HL-60 (cell line): ENCODE results near the gene FCAMR.

Source experiments
- GABPA ChIP-seq: IDR thresholded peaks from 2 replicates; pipeline ENCODE4 v1.6.1; 2012; ENCODE audit warnings: low read depth
- POLR2AphosphoS5 ChIP-seq: IDR thresholded peaks from 2 replicates; pipeline ENCODE4 v1.6.1; 2012; ENCODE audit warnings: low read depth
- TF ChIP-seq, protein P1 (sequence below): IDR thresholded peaks from one replicate; pipeline ENCODE4 v1.5.1; 2011; ENCODE audit warnings: low read length, control low read depth, inconsistent platforms; ENCODE audit not compliant: insufficient read depth
- TF ChIP-seq, protein P2 (sequence below): IDR thresholded peaks from 2 replicates; pipeline ENCODE4 v1.6.1; 2012; ENCODE audit warnings: low read depth; ENCODE audit not compliant: insufficient replicate concordance

DNA sequence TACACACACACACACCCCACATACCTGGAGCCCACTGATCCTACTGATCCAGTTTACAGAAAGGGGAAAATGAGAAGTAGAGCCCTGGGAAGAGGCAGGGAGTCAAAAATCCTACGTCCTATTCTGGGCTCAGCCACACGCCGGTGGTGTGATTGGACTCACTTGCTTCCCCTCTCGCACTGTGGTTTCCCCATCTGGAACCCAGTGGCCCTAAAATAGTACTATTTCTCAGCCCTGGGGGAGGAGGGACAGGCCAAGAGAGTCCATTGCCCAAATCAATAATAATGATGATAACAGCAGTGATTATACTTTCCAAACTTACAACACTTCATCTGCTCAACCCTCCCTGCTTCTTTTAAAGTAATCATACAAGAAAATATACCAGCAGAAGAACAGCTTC, 21.1 kb downstream of the FCAMR start:
- TF ChIP-seq, protein P1, sequence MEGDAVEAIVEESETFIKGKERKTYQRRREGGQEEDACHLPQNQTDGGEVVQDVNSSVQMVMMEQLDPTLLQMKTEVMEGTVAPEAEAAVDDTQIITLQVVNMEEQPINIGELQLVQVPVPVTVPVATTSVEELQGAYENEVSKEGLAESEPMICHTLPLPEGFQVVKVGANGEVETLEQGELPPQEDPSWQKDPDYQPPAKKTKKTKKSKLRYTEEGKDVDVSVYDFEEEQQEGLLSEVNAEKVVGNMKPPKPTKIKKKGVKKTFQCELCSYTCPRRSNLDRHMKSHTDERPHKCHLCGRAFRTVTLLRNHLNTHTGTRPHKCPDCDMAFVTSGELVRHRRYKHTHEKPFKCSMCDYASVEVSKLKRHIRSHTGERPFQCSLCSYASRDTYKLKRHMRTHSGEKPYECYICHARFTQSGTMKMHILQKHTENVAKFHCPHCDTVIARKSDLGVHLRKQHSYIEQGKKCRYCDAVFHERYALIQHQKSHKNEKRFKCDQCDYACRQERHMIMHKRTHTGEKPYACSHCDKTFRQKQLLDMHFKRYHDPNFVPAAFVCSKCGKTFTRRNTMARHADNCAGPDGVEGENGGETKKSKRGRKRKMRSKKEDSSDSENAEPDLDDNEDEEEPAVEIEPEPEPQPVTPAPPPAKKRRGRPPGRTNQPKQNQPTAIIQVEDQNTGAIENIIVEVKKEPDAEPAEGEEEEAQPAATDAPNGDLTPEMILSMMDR: no peak
- TF ChIP-seq, protein P2, sequence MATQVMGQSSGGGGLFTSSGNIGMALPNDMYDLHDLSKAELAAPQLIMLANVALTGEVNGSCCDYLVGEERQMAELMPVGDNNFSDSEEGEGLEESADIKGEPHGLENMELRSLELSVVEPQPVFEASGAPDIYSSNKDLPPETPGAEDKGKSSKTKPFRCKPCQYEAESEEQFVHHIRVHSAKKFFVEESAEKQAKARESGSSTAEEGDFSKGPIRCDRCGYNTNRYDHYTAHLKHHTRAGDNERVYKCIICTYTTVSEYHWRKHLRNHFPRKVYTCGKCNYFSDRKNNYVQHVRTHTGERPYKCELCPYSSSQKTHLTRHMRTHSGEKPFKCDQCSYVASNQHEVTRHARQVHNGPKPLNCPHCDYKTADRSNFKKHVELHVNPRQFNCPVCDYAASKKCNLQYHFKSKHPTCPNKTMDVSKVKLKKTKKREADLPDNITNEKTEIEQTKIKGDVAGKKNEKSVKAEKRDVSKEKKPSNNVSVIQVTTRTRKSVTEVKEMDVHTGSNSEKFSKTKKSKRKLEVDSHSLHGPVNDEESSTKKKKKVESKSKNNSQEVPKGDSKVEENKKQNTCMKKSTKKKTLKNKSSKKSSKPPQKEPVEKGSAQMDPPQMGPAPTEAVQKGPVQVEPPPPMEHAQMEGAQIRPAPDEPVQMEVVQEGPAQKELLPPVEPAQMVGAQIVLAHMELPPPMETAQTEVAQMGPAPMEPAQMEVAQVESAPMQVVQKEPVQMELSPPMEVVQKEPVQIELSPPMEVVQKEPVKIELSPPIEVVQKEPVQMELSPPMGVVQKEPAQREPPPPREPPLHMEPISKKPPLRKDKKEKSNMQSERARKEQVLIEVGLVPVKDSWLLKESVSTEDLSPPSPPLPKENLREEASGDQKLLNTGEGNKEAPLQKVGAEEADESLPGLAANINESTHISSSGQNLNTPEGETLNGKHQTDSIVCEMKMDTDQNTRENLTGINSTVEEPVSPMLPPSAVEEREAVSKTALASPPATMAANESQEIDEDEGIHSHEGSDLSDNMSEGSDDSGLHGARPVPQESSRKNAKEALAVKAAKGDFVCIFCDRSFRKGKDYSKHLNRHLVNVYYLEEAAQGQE: no peak
- TF ChIP-seq POLR2AphosphoS5 (no peak), GABPA (no peak)
